Activated B cell treated with CpG ODN at 0.5 μM for 24 hours (primary cell): ENCODE results near the gene BICD1. TPM values are rescaled to one million over a fixed set of nuclear protein-coding genes. Genes with fewer than 3 reads are reported as not detected.

Experiments
- ATAC-seq: fragments of 200-7000 bp; cut with Tn5 transposase; one replicate; pipeline ENCODE4 v1.10.0; 2021; ENCODE audit warnings: low read depth, mild to moderate bottlenecking, moderate library complexity
- CTCF ChIA-PET: fragments of 350-600 bp; sonication (Branson Sonifier 250); formaldehyde crosslinking; loops from one replicate; lab custom pipeline; 2021; ENCODE audit warnings: antibody characterized with exemption; lab: Charles Lee
- POLR2A ChIA-PET: fragments of 350-600 bp; sonication (Branson Sonifier 250); formaldehyde crosslinking; loops from one replicate; lab custom pipeline; 2021; ENCODE audit warnings: antibody characterized with exemption; lab: Charles Lee
- DNase-seq: peaks from one replicate; pipeline ENCODE4 v3.0.0; 2022
- H3K27ac Mint-ChIP-seq: one replicate; pipeline ENCODE4 v1.8.0; 2020; ENCODE audit warnings: mixed read lengths
- H3K27me3 Mint-ChIP-seq: one replicate; pipeline ENCODE4 v1.8.0; 2021; ENCODE audit warnings: mixed read lengths
- H3K36me3 Mint-ChIP-seq: one replicate; pipeline ENCODE4 v1.8.0; 2021; ENCODE audit warnings: low read depth, mixed read lengths
- H3K4me1 Mint-ChIP-seq: one replicate; pipeline ENCODE4 v1.8.0; 2021; ENCODE audit warnings: mixed read lengths
- H3K4me3 Mint-ChIP-seq: one replicate; pipeline ENCODE4 v1.8.0; 2020; ENCODE audit warnings: mild to moderate bottlenecking, mixed read lengths
- H3K9me3 Mint-ChIP-seq: one replicate; pipeline ENCODE4 v1.8.0; 2020; ENCODE audit warnings: mixed read lengths
- intact Hi-C: fragments of 100-400 bp; cut with micrococcal nuclease; formaldehyde crosslinking; loops from one replicate; pipeline ENCODE4 v1.15.1; 2024
- total RNA-seq: library from RNA; stranded (reverse); gene quantifications from 2 replicates; pipeline ENCODE4 v1.2.3, GENCODE V29; 2022
- TF ChIP-seq, protein P1 (sequence below): fragments of 200-600 bp; IDR thresholded peaks from one replicate; pipeline ENCODE4 v1.8.0; 2022; ENCODE audit warnings: antibody characterized with exemption, mild to moderate bottlenecking

BICD1 gene
- total RNA-seq, 1 donor from 2014 or later = 67.6 TPM

DNA sequence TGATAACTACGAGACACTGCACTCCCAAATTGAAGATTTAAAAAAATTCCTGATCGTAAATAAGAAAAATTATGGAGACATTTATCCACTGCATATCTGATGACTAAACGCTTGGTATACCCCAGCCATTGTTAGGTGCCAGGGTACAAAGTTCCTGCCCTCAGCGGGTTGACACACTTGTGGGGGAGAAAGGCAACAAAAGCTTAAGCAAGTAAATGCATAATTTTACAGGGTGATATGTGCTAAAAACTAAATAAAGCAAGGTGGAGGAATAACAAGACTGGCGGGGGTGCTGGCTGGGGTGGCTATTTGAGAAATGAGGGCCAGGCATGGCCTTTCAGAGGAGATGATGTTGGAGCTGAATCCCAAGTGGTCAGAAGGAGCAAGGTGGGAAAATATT is 25.0 kb downstream of the BICD1 start:
- peaks cover 7% of the 10 kb centered on the region for H3K36me3 Mint-ChIP-seq
- no peaks in the 10 kb centered on the region for H3K9me3 Mint-ChIP-seq
- no peak overlapping the region for H3K4me3 Mint-ChIP-seq
- CTCF ChIA-PET = no interaction called here
- DNase-seq (no peak), ATAC-seq (no peak)
- peaks cover 34% of the 10 kb centered on the region for H3K4me1 Mint-ChIP-seq
- intact Hi-C loops = loop anchor here (10.0 kb wide), 3 partner anchors 297 to 447 kb away; partner anchors contain the start of gene AMN1
- no peaks in the 10 kb centered on the region for H3K27me3 Mint-ChIP-seq
- H3K27ac Mint-ChIP-seq = no peak overlapping the region
- POLR2A ChIA-PET = no interaction called here
- TF ChIP-seq, protein P1, sequence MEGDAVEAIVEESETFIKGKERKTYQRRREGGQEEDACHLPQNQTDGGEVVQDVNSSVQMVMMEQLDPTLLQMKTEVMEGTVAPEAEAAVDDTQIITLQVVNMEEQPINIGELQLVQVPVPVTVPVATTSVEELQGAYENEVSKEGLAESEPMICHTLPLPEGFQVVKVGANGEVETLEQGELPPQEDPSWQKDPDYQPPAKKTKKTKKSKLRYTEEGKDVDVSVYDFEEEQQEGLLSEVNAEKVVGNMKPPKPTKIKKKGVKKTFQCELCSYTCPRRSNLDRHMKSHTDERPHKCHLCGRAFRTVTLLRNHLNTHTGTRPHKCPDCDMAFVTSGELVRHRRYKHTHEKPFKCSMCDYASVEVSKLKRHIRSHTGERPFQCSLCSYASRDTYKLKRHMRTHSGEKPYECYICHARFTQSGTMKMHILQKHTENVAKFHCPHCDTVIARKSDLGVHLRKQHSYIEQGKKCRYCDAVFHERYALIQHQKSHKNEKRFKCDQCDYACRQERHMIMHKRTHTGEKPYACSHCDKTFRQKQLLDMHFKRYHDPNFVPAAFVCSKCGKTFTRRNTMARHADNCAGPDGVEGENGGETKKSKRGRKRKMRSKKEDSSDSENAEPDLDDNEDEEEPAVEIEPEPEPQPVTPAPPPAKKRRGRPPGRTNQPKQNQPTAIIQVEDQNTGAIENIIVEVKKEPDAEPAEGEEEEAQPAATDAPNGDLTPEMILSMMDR = no peak

DNA sequence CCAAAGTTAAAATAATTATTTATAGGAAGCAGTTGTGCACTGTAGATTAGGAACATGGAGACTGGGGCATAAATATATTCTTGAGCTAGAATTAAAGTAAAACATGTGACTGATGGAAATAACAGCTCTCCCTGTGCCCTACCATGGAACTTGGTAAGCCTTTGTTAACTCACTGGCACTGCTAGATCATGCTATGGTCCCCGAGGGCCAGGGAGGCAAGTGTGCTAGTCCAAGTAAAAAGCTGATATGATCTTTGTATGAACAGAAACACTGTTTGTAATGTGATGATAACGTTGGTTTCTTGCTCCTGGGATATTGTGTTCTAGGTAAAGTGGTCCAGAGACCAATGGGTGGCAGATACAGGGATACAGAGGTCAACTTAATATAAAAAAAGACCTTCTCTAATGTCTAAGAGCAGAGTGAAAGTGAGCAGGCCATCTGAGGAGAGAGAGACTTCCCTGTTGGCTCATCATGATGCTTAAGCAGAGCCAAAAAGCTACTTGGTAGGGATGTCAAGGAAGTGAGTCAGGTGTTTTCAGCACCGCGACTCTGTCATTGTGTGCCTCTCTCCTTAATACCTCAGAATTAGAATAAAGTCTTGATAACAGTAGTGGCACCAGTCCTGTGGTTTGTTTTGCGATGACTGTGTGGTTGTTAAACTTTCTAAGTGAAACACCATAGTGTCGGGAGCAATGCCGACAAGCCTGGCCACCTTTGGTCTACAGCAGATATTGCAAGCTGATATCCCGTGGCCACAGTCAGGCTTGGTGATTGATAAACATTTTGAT is 27.6 kb downstream of the BICD1 start:
- peaks cover 49% of the 10 kb centered on the region for H3K4me1 Mint-ChIP-seq
- TF ChIP-seq, protein P1 = no peak

DNA sequence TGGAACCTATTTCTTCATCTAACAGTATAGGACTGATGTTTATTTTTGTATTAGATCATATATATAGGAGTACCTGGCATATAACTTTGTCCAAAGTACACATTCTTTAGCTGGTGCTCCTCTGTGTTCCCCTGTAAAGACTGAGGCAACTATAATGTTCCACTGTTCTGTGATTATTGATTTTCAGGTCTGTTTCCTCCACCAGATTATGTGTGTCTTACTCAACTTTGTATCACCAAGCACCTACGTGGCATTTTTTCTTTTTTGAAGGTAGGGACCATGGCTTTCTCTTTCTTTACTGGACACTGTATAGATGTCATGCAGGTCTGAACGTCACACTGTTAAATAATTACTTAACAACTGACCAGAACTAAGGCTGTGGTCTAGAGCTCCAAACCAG is 29.3 kb downstream of the BICD1 start:
- TF ChIP-seq, protein P1 = no peak
- ChIA-PET CTCF (interaction anchor here (1.4 kb wide), 1 partner anchor 75 kb away, joined by 3 read pairs; no protein-coding TSS in a partner anchor), POLR2A (no interaction called here)
- ATAC-seq = no peak
- Mint-ChIP-seq H3K4me1 (peaks cover 64% of the 10 kb centered on the region), H3K9me3 (no peaks in the 10 kb centered on the region), H3K27ac (peak overlapping the region; percentile 43), H3K36me3 (peaks cover 2% of the 10 kb centered on the region), H3K27me3 (no peaks in the 10 kb centered on the region), H3K4me3 (no peak overlapping the region)
- intact Hi-C loops = loop anchor here (10.0 kb wide), 3 partner anchors 301 to 451 kb away; partner anchors contain the start of gene AMN1
- DNase-seq = no peak

More for the DNA sequence above, 27.6 kb downstream of the BICD1 start:
- Mint-ChIP-seq H3K27ac (peak overlapping the region; percentile 90), H3K4me3 (peak overlapping the region; percentile 39), H3K36me3 (peaks cover 7% of the 10 kb centered on the region), H3K27me3 (no peaks in the 10 kb centered on the region), H3K9me3 (no peaks in the 10 kb centered on the region)
- POLR2A ChIA-PET = interaction anchor here (0.7 to 1.7 kb wide), 10 partner anchors 9 to 481 kb away, joined by 3 to 15 read pairs (median 4); partner anchors contain the start of genes BICD1 and RESF1
- CTCF ChIA-PET = interaction anchor here (0.7 to 1.4 kb wide), 5 partner anchors 14 to 452 kb away, joined by 3 to 4 read pairs (median 3); no protein-coding TSS in a partner anchor
- no peak for DNase-seq
- intact Hi-C loops = loop anchor here (1.0 to 10.0 kb wide), 4 partner anchors 28 to 449 kb away; partner anchors contain the start of genes AMN1 and BICD1
- peak; percentile 56 for ATAC-seq

DNA sequence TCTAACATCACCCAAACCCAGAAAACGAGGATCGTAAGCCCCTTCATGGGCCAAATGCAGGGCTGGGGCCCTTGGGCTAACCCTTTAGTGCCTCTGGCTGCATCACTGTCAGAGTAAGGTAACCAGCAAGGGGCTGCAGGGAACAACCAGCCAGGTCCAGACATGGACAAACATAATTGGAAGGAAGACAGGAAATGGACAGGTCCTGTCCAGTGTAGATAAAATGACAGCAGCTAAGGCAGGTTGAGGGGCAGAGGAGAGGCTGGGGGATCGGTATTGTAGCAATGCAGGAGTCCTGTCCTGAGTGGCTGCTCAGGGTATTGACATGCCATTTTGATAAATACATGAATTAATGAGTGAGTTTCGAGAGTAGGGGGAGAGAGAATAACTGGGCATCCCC is 29.8 kb downstream of the BICD1 start:
- ATAC-seq (no peak), DNase-seq (no peak)
- TF ChIP-seq, protein P1 = no peak
- Mint-ChIP-seq H3K9me3 (no peaks in the 10 kb centered on the region), H3K4me1 (peaks cover 69% of the 10 kb centered on the region), H3K27ac (peak overlapping the region; percentile 43), H3K4me3 (no peak overlapping the region), H3K36me3 (peaks cover 2% of the 10 kb centered on the region), H3K27me3 (no peaks in the 10 kb centered on the region)
- POLR2A ChIA-PET = no interaction called here
- intact Hi-C loops = loop anchor here (10.0 kb wide), 3 partner anchors 302 to 452 kb away; partner anchors contain the start of gene AMN1
- CTCF ChIA-PET = interaction anchor here (1.0 to 1.4 kb wide), 2 partner anchors 76 to 483 kb away, joined by 3 read pairs; no protein-coding TSS in a partner anchor

DNA sequence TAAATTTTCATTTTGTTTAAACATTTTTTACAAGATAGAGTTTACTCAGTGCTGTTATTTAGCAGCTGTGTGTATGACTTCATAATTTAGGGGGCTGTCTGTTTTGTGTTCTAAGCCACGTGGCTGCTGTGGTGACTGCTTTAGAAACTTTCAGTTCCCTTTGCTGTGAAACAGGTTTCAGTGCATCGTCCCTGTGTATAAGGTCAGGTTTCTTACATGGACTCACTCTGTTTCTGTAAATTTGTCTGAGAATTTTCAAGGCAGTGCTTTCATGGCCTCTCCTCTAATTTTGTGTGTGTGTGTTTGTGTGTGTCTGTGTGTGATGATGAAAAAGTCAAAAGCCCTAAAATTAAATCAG is 32.4 kb downstream of the BICD1 start:
- H3K27ac Mint-ChIP-seq = peak overlapping the region; percentile 96
- no peaks in the 10 kb centered on the region for H3K27me3 Mint-ChIP-seq
- ATAC-seq = peak; percentile 83
- DNase-seq = peak; percentile 27
- intact Hi-C loops = loop anchor here (1.0 to 10.0 kb wide), 13 partner anchors 32 to 480 kb away; partner anchors contain the start of genes AMN1 and ETFBKMT
- CTCF ChIA-PET = interaction anchor here (0.5 to 1.9 kb wide), 4 partner anchors 13 to 486 kb away, joined by 3 to 7 read pairs (median 4); no protein-coding TSS in a partner anchor
- TF ChIP-seq, protein P1 = no peak
- peak overlapping the region; percentile 79 for H3K4me3 Mint-ChIP-seq
- H3K4me1 Mint-ChIP-seq = peaks cover 74% of the 10 kb centered on the region
- POLR2A ChIA-PET = interaction anchor here (0.5 to 3.8 kb wide), 19 partner anchors 32 to 486 kb away, joined by 3 to 39 read pairs (median 4); partner anchors contain the start of genes BICD1 and ETFBKMT
- no peaks in the 10 kb centered on the region for H3K36me3 Mint-ChIP-seq
- no peaks in the 10 kb centered on the region for H3K9me3 Mint-ChIP-seq
